ENCODE data around the gene FKBP10.

- no peak for TF ChIP-seq PPARA (CRISPR knock-in tag; IDR thresholded peaks at IDR 0.05; ENCODE audit: borderline replicate concordance)
- no peak for TF ChIP-seq POU6F1 (CRISPR knock-in tag; IDR thresholded peaks at IDR 0.05; ENCODE audit: borderline replicate concordance, low read depth)
- no peak for TF ChIP-seq TSHZ2 (CRISPR knock-in tag; IDR thresholded peaks at IDR 0.05)
- no peak for TF ChIP-seq ZFP3 (CRISPR knock-in tag; IDR thresholded peaks at IDR 0.05)
Observed at GRCh38 chr17:41844971-41845370, 32.2 kb downstream of the FKBP10 start.
